K562 (cell line): ENCODE results near the gene DHX38. TPM values are rescaled to one million over a fixed set of nuclear protein-coding genes. Genes with fewer than 3 reads are reported as not detected.

Source experiments
- ATAC-seq: fragments of 200-7000 bp; cut with Tn5 transposase; 3 replicates; pipeline ENCODE4 v1.9.1; 2020; ENCODE audit warnings: moderate library complexity
- BruUV-seq: library from RNA; stranded (reverse); fragments of 400-500 nt; replicated peaks from 2 replicates; lab custom pipeline; 2021; lab: Mats Ljungman, UMichigan
- CTCF ChIA-PET: fragments of 300-600 bp; formaldehyde crosslinking; extraction: SDS; loops from one replicate; lab custom pipeline; 2021; ENCODE audit warnings: low intra/inter-chr PET ratio; lab: Yijun Ruan, JAX
- POLR2A ChIA-PET: fragments of 300-600, 350-650 bp; sonication (Branson Sonifier 250); formaldehyde crosslinking; extraction: SDS; loops from one replicate; lab custom pipeline; 2021; ENCODE audit warnings: antibody characterized with exemption, inconsistent platforms; lab: Yijun Ruan, JAX
- DNase-seq, 4 experiments: peaks; one replicate each; pipeline versions ENCODE4 v3.0.0 to v3.0.0-alpha.2; 2011 to 2018; ENCODE audit warnings: low spot score in 3 of 4, mixed read lengths in 3 of 4; ENCODE audit errors: extremely low read depth in 1 of 4
- FAIRE-seq: peaks from 2 replicates; lab custom pipeline; 2011; peaks lifted over from hg19 to GRCh38; lab: Jason Lieb, UNC
- H2AFZ ChIP-seq: 2 replicates; pipeline ENCODE4 v1.6.0; 2011; ENCODE audit warnings: low read depth, low read length, control low read depth, inconsistent platforms
- H3K27ac ChIP-seq: fragments of 200-600 bp; 3 replicates; pipeline ENCODE4 v1.8.0; 2011; ENCODE audit warnings: low read depth, mild to moderate bottlenecking, control low read depth, inconsistent platforms, low read length, moderate library complexity, mixed read lengths; ENCODE audit errors: extremely low read depth
- H3K27me3 ChIP-seq, 2 experiments: fragments of 300-600 bp in 1 of 2; 2 replicates in 1 of 2; 3 replicates in 1 of 2; pipeline versions ENCODE4 v1.6.0 to v1.8.0; 2011; ENCODE audit warnings: inconsistent platforms in 2 of 2, low read length in 2 of 2, mild to moderate bottlenecking in 1 of 2, mixed read lengths in 1 of 2, moderate library complexity in 1 of 2; ENCODE audit not compliant: control insufficient read depth in 2 of 2, insufficient read depth in 2 of 2
- H3K36me3 ChIP-seq: fragments of 300-600 bp; 3 replicates; pipeline ENCODE4 v1.8.0; 2011; ENCODE audit warnings: mild to moderate bottlenecking, low read length, inconsistent platforms; ENCODE audit not compliant: control insufficient read depth, insufficient read depth
- H3K4me1 ChIP-seq, 2 experiments: fragments of 200-600 bp in 1 of 2; replicated peaks in 1 of 2; 2 replicates in 1 of 2; 3 replicates in 1 of 2; pipeline versions ENCODE4 v1.5.1 to v1.8.0; 2011; ENCODE audit warnings: inconsistent platforms in 2 of 2, low read length in 2 of 2, mild to moderate bottlenecking in 1 of 2, mixed read lengths in 1 of 2, moderate library complexity in 1 of 2; ENCODE audit not compliant: control insufficient read depth in 2 of 2, insufficient read depth in 2 of 2
- H3K4me2 ChIP-seq: 2 replicates; pipeline ENCODE4 v1.6.1; 2011; ENCODE audit warnings: low read length, control low read depth, inconsistent platforms, mixed read lengths; ENCODE audit not compliant: insufficient read depth
- H3K4me3 ChIP-seq: fragments of 200-600 bp; sonication (generic), shearing (Covaris generic); 2 replicates; pipeline ENCODE4 v1.5.1; 2016; ENCODE audit warnings: control low read depth, inconsistent platforms
- H3K79me2 ChIP-seq: fragments of 200-600 bp; 3 replicates; pipeline ENCODE4 v1.8.0; 2011; ENCODE audit warnings: low read length, inconsistent platforms; ENCODE audit not compliant: control insufficient read depth, insufficient read depth
- H3K9ac ChIP-seq, 2 experiments: 2 replicates each; pipeline versions ENCODE4 v1.6.0 to v1.6.1; 2011; ENCODE audit warnings: low read depth in 2 of 2, low read length in 2 of 2, control low read depth in 1 of 2, inconsistent platforms in 1 of 2, mild to moderate bottlenecking in 1 of 2, mixed read lengths in 1 of 2; ENCODE audit not compliant: insufficient read depth in 1 of 2
- H3K9me1 ChIP-seq: one replicate; pipeline ENCODE4 v1.6.0; 2011; ENCODE audit warnings: inconsistent platforms, mild to moderate bottlenecking, low read length, moderate library complexity; ENCODE audit not compliant: control insufficient read depth, insufficient read depth
- H3K9me3 ChIP-seq: replicated peaks from 2 replicates; pipeline ENCODE4 v1.5.1; 2011; ENCODE audit warnings: low read depth, low read length, inconsistent platforms; ENCODE audit not compliant: control insufficient read depth, insufficient read depth
- H4K20me1 ChIP-seq: replicated peaks from 2 replicates; pipeline ENCODE4 v1.6.1; 2011; ENCODE audit warnings: low read length, inconsistent platforms, mixed read lengths; ENCODE audit not compliant: control insufficient read depth, insufficient read depth
- CBFA2T2 ChIP-seq: fragments of 450-650 bp; conservative IDR thresholded peaks from 2 replicates; pipeline ENCODE4 v1.6.1; 2017; ENCODE audit warnings: mild to moderate bottlenecking
- FOSL1 ChIP-seq: fragments of 200-800 bp; sonication (Bioruptor generic); conservative IDR thresholded peaks from 2 replicates; pipeline ENCODE4 v1.6.1; 2016; ENCODE audit warnings: missing genetic modification characterization, missing compliant biosample characterization
- POLR3G ChIP-seq: IDR thresholded peaks from 2 replicates; pipeline ENCODE4 v1.6.1; 2011; ENCODE audit not compliant: insufficient read length, insufficient replicate concordance; ENCODE audit errors: extremely low read depth
- RAD21 ChIP-seq, 2 experiments: fragments of 250-450 bp in 1 of 2; fragments of 450-650 bp in 1 of 2; sonication (Bioruptor Pico) in 1 of 2; formaldehyde crosslinking in 1 of 2; IDR thresholded peaks in 1 of 2; conservative IDR thresholded peaks in 1 of 2; 2 replicates each; pipeline versions ENCODE4 v1.4.0 to v1.8.0; 2020 to 2022; ENCODE audit warnings: mild to moderate bottlenecking in 2 of 2, moderate library complexity in 1 of 2
- RAD51 ChIP-seq: fragments of 450-650 bp; IDR thresholded peaks from 2 replicates; pipeline ENCODE4 v1.7.1; 2016; ENCODE audit warnings: low read depth, mild to moderate bottlenecking, borderline replicate concordance
- TAF7 ChIP-seq: fragments of 450-650 bp; IDR thresholded peaks from 2 replicates; pipeline ENCODE4 v1.6.1; 2016; ENCODE audit warnings: missing genetic modification characterization, missing compliant biosample characterization
- TBL1XR1 ChIP-seq, 2 experiments: IDR thresholded peaks; 2 replicates each; pipeline ENCODE4 v1.6.1; 2012; ENCODE audit warnings: improper control_type of control experiment in 2 of 2, low read length in 2 of 2, mild to moderate bottlenecking in 1 of 2
- XRCC5 ChIP-seq: fragments of 200-400 bp; formaldehyde crosslinking; IDR thresholded peaks from 2 replicates; pipeline ENCODE4 v1.6.1; 2017; ENCODE audit warnings: low read depth, mild to moderate bottlenecking, low read length
- ZNF384 ChIP-seq: IDR thresholded peaks from 2 replicates; pipeline ENCODE4 v1.6.1; 2012; ENCODE audit warnings: low read depth, low read length, improper control_type of control experiment
- WGBS: fragments of 100-300 bp; shearing (Covaris generic); methylation state at CpG from one replicate; pipeline ENCODE4 v1.1.6; 2016; ENCODE audit warnings: low coverage, mixed read lengths; ENCODE audit not compliant: insufficient coverage; ENCODE audit errors: missing lambda C conversion rate; 5-methylcytosine and 5-hydroxymethylcytosine counted together
- in situ Hi-C: fragments of 300-500 bp; cut with MboI; formaldehyde crosslinking; loops from 4 replicates; pipeline ENCODE4 v1.15.0; 2018; ENCODE audit warnings: inconsistent platforms, mixed read lengths
- intact Hi-C: fragments of 100-400 bp; cut with micrococcal nuclease; formaldehyde crosslinking; loops from 2 replicates; pipeline ENCODE4 v1.14.2; 2022
- polyA plus RNA-seq, 8 experiments: library from polyadenylated mRNA; depleted of rRNA in 4 of 8; stranded (reverse) in 5 of 8; unstranded in 3 of 8; fragments of >200 nt; fragmentation: Nextera tagmentation in 2 of 8; fragmentation: Illumina TruSeq in 1 of 8; extraction: Ambion mirVana in 2 of 8; extraction: Trizol in 1 of 8; gene quantifications; 2 replicates each; pipeline versions ENCODE4 v1.2.1 to v1.2.3, GENCODE V29; 2011 to 2014; ENCODE audit warnings: inconsistent platforms in 1 of 8, missing spikeins in 1 of 8
- total RNA-seq, 7 experiments: library from RNA; depleted of rRNA in 6 of 7; stranded (reverse); fragments of >200 nt in 6 of 7; fragmentation: Illumina TruSeq in 2 of 7; extraction: Trizol in 2 of 7; gene quantifications; 2 replicates each; pipeline versions ENCODE4 v1.2.1 to v1.2.3, GENCODE V29; 2011 to 2021; ENCODE audit warnings: low replicate concordance in 1 of 7
- TF ChIP-seq, protein P1 (sequence below): sonication (generic); formaldehyde crosslinking; IDR thresholded peaks from 2 replicates; pipeline ENCODE4 v1.9.0; 2022; ENCODE audit warnings: mild to moderate bottlenecking, missing genetic modification reagents
- TF ChIP-seq, protein P2 (sequence below), 3 experiments: IDR thresholded peaks in 2 of 3; conservative IDR thresholded peaks in 1 of 3; 2 replicates each; pipeline ENCODE4 v1.5.1; 2011 to 2012; ENCODE audit warnings: low read length in 3 of 3, mild to moderate bottlenecking in 3 of 3, control low read depth in 2 of 3, improper control_type of control experiment in 1 of 3, inconsistent platforms in 1 of 3, low read depth in 1 of 3, mixed read lengths in 1 of 3, moderate library complexity in 1 of 3; ENCODE audit not compliant: insufficient read depth in 2 of 3
- TF ChIP-seq, protein P3 (sequence below): fragments of 450-650 bp; formaldehyde crosslinking; IDR thresholded peaks from 2 replicates; pipeline ENCODE4 v1.4.0; 2020; ENCODE audit warnings: mild to moderate bottlenecking, moderate library complexity
- TF ChIP-seq, protein P4 (sequence below): fragments of 450-650 bp; formaldehyde crosslinking; IDR thresholded peaks from 2 replicates; pipeline ENCODE4 v1.4.0; 2020; ENCODE audit warnings: mild to moderate bottlenecking, mixed read lengths

Gene DHX38
- total and polyA plus RNA-seq, 9 of the 15 experiments (the other 6 are each of a cell fraction or from before 2014, with no cell fraction given): 2.8 to 76.8 (median 40.8) TPM

DNA sequence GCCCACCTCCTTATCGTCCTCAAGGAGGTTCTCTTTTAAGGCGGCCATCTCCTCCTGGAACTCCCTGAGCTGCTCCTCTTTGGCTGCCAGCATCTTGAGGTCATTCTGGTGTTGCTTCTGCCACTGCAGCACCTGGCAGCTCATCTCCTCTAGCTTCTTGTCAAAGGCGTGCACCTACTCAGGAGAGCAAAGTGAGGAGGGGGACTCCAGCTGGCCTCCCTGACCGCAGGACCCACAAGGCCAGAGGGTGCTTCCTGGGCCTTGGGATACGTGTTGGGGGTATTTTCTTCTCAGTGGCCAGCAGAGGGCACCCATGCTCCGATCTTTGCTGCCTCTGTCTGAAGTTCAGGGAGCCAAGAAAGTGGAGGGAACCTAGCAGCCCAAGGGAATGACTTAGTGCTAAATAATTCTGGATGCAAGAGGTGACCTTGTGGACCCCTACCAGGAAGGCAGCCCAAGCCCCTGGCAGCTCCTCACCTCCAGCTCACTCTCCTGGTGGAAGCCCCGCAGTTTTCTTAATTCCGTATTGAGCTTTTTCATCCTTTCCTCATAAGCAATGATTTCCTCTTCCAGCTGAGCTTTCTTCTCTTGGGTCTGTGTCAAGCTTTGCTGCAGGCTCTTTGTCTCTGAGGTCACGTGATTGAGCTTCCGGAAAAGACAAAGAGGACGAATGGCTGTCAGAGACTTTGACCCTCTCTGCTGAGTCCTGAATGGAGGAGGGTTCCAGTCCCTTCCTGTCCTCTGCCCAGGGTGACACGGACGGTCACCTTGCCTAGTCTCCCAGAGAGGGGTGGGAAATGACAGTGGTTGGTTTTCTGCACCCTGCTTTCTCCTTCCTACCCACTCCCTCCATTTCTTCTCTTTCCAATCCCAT is 31.4 kb downstream of the DHX38 start:
- Histone ChIP-seq H2AFZ (peak overlapping the region; percentile 29; the same call in 1 of the 2 replicates), H3K4me1 (peaks cover 0 to 8% of the 10 kb centered on the region in 2 experiments; a peak in 1 of 5 replicates), H3K27ac (no peak overlapping the region), H3K36me3 (no peaks in the 10 kb centered on the region), H3K4me3 (no peak overlapping the region), H3K27me3 (peaks cover 5 to 10% of the 10 kb centered on the region in 2 experiments; a peak in 4 of 5 replicates), H3K9me3 (no peaks in the 10 kb centered on the region), H3K9me1 (no peaks in the 10 kb centered on the region), H4K20me1 (no peaks in the 10 kb centered on the region; the same call in 1 of the 2 replicates), H3K4me2 (no peak overlapping the region), H3K79me2 (no peaks in the 10 kb centered on the region), H3K9ac (no peak overlapping the region)
- ChIA-PET POLR2A (interaction anchor here (1.1 kb wide), 1 partner anchor 11 kb away, joined by 3 read pairs; no protein-coding TSS in a partner anchor), CTCF (interaction anchor here (0.6 to 1.3 kb wide), 4 partner anchors 110 to 1073 kb away, joined by 3 read pairs; no protein-coding TSS in a partner anchor)
- in situ Hi-C loops (no loop called here), intact Hi-C loops (loop anchor here (2.0 to 5.0 kb wide), 3 partner anchors 26 to 1832 kb away; no protein-coding TSS in a partner anchor)
- FAIRE-seq: peak; percentile 98
- DNase-seq: peak; percentile 73 to 81 (median 74)
- peak; percentile 95 for ATAC-seq
- BruUV-seq: no TSS peak
- WGBS: 17% methylated on average over 13 of the region's 13 CpGs
- no peak for TF ChIP-seq POLR3G
- TF ChIP-seq CBFA2T2: peak; percentile 52
- TF ChIP-seq, protein P1, sequence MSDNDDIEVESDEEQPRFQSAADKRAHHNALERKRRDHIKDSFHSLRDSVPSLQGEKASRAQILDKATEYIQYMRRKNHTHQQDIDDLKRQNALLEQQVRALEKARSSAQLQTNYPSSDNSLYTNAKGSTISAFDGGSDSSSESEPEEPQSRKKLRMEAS (CRISPR knock-in tag): 0 out of 2 replicates have a peak, but pooled peaks have one; percentile 10
- TF ChIP-seq, protein P2, sequence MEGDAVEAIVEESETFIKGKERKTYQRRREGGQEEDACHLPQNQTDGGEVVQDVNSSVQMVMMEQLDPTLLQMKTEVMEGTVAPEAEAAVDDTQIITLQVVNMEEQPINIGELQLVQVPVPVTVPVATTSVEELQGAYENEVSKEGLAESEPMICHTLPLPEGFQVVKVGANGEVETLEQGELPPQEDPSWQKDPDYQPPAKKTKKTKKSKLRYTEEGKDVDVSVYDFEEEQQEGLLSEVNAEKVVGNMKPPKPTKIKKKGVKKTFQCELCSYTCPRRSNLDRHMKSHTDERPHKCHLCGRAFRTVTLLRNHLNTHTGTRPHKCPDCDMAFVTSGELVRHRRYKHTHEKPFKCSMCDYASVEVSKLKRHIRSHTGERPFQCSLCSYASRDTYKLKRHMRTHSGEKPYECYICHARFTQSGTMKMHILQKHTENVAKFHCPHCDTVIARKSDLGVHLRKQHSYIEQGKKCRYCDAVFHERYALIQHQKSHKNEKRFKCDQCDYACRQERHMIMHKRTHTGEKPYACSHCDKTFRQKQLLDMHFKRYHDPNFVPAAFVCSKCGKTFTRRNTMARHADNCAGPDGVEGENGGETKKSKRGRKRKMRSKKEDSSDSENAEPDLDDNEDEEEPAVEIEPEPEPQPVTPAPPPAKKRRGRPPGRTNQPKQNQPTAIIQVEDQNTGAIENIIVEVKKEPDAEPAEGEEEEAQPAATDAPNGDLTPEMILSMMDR (IDR thresholded peaks at IDR 0.05 in 2 of 3, conservative IDR thresholded peaks at IDR 0.05 in 1 of 3; ENCODE audit: insufficient read depth in 2 of 3, low read depth in 1 of 3, low read length in 3 of 3): peak; percentile 81 to 91 (median 90)
- TF ChIP-seq RAD51: peak; percentile 87
- TF ChIP-seq, protein P3, sequence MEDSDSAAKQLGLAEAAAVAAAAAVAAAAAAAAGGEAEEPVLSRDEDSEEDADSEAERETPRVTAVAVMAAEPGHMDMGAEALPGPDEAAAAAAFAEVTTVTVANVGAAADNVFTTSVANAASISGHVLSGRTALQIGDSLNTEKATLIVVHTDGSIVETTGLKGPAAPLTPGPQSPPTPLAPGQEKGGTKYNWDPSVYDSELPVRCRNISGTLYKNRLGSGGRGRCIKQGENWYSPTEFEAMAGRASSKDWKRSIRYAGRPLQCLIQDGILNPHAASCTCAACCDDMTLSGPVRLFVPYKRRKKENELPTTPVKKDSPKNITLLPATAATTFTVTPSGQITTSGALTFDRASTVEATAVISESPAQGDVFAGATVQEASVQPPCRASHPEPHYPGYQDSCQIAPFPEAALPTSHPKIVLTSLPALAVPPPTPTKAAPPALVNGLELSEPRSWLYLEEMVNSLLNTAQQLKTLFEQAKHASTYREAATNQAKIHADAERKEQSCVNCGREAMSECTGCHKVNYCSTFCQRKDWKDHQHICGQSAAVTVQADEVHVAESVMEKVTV (CRISPR knock-in tag): peak; percentile 66
- peak; percentile 76 to 84 for TF ChIP-seq RAD21 (CRISPR knock-in tag; conservative IDR thresholded peaks at IDR 0.05 in 1 of 2, IDR thresholded peaks at IDR 0.05 in 1 of 2)
- peak; percentile 77; the same call in 1 of the 2 replicates for TF ChIP-seq XRCC5
- TF ChIP-seq, protein P4, sequence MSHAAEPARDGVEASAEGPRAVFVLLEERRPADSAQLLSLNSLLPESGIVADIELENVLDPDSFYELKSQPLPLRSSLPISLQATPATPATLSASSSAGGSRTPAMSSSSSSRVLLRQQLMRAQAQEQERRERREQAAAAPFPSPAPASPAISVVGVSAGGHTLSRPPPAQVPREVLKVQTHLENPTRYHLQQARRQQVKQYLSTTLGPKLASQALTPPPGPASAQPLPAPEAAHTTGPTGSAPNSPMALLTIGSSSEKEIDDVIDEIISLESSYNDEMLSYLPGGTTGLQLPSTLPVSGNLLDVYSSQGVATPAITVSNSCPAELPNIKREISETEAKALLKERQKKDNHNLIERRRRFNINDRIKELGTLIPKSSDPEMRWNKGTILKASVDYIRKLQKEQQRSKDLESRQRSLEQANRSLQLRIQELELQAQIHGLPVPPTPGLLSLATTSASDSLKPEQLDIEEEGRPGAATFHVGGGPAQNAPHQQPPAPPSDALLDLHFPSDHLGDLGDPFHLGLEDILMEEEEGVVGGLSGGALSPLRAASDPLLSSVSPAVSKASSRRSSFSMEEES (CRISPR knock-in tag): peak; percentile 97
- TF ChIP-seq TAF7 (tag): no peak
- 0 out of 2 replicates have a peak, but pooled peaks have one; percentile 9 for TF ChIP-seq ZNF384
- TF ChIP-seq TBL1XR1 (IDR thresholded peaks at IDR 0.05; ENCODE audit: low read length in 2 of 2): peak in 1 of 2 experiments; percentile 57; a peak in 1 of 4 replicates
- TF ChIP-seq FOSL1 (tag): no peak
